HepG2 (cell line): ENCODE results near the gene KCNAB2. TPM values are rescaled to one million over a fixed set of nuclear protein-coding genes. Genes with fewer than 3 reads are reported as not detected.

Experiments used
- BRCA1 ChIP-seq: sonication (generic); formaldehyde crosslinking; IDR thresholded peaks from 2 replicates; pipeline ENCODE4 v1.4.0; 2020; ENCODE audit warnings: missing genetic modification reagents
- GTF3A ChIP-seq: sonication (generic); formaldehyde crosslinking; conservative IDR thresholded peaks from 2 replicates; pipeline ENCODE4 v1.4.0; 2020; ENCODE audit warnings: mild to moderate bottlenecking, missing genetic modification reagents
- HDAC6 ChIP-seq: fragments of 200-600 bp; sonication (generic); IDR thresholded peaks from 2 replicates; pipeline ENCODE4 v1.7.0; 2017; ENCODE audit warnings: mild to moderate bottlenecking, antibody characterized with exemption, low read length, low read depth
- MAZ ChIP-seq, 2 experiments: sonication (generic) in 1 of 2; formaldehyde crosslinking in 1 of 2; IDR thresholded peaks; 2 replicates each; pipeline versions ENCODE4 v1.5.0 to v1.6.1; 2012 to 2020; ENCODE audit warnings: low read depth in 2 of 2, mild to moderate bottlenecking in 2 of 2, borderline replicate concordance in 1 of 2, improper control_type of control experiment in 1 of 2, low read length in 1 of 2, missing genetic modification reagents in 1 of 2, moderate library complexity in 1 of 2
- NFIC ChIP-seq: IDR thresholded peaks from 2 replicates; pipeline ENCODE4 v1.6.1; 2012; ENCODE audit warnings: mild to moderate bottlenecking, low read length, inconsistent platforms
- PITX1 ChIP-seq: sonication (generic); formaldehyde crosslinking; IDR thresholded peaks from 2 replicates; pipeline ENCODE4 v1.5.1; 2020; ENCODE audit warnings: mild to moderate bottlenecking, missing genetic modification reagents
- PTBP1 ChIP-seq: fragments of 200-400 bp; formaldehyde crosslinking; IDR thresholded peaks from 2 replicates; pipeline ENCODE4 v1.6.1; 2018; ENCODE audit warnings: low read length, low read depth; ENCODE audit not compliant: poor library complexity, severe bottlenecking
- RFX5 ChIP-seq: IDR thresholded peaks from 2 replicates; pipeline ENCODE4 v1.6.1; 2011; ENCODE audit warnings: low read depth, low read length, improper control_type of control experiment
- SMYD3 ChIP-seq: sonication (generic); formaldehyde crosslinking; IDR thresholded peaks from 2 replicates; pipeline ENCODE4 v1.8.1; 2023; ENCODE audit warnings: mild to moderate bottlenecking, missing genetic modification reagents
- SSRP1 ChIP-seq: IDR thresholded peaks from 2 replicates; pipeline ENCODE4 v1.6.1; 2016; ENCODE audit warnings: control low read depth
- UBTF ChIP-seq: sonication (generic); formaldehyde crosslinking; IDR thresholded peaks from 2 replicates; pipeline ENCODE4 v1.4.0; 2020; ENCODE audit warnings: mild to moderate bottlenecking, missing genetic modification reagents
- ZNF17 ChIP-seq: sonication (generic); formaldehyde crosslinking; IDR thresholded peaks from 2 replicates; pipeline ENCODE4 v1.5.0; 2020; ENCODE audit warnings: mild to moderate bottlenecking, missing genetic modification reagents
- ZNF224 ChIP-seq: sonication (generic); formaldehyde crosslinking; IDR thresholded peaks from 2 replicates; pipeline ENCODE4 v1.5.0; 2020; ENCODE audit warnings: mild to moderate bottlenecking, missing genetic modification reagents
- ZNF230 ChIP-seq: sonication (generic); formaldehyde crosslinking; IDR thresholded peaks from 2 replicates; pipeline ENCODE4 v1.4.0; 2020; ENCODE audit warnings: mild to moderate bottlenecking, missing genetic modification reagents
- ZNF496 ChIP-seq: sonication (generic); formaldehyde crosslinking; IDR thresholded peaks from 2 replicates; pipeline ENCODE4 v1.8.1; 2023; ENCODE audit warnings: mild to moderate bottlenecking, moderate library complexity, missing genetic modification reagents; ENCODE audit not compliant: insufficient replicate concordance
- ZNF605 ChIP-seq: sonication (generic); formaldehyde crosslinking; IDR thresholded peaks from 2 replicates; pipeline ENCODE4 v1.8.0; 2022; ENCODE audit warnings: mild to moderate bottlenecking, missing genetic modification reagents
- ZNF724P ChIP-seq: sonication (generic); formaldehyde crosslinking; IDR thresholded peaks from 2 replicates; pipeline ENCODE4 v1.8.0; 2022; ENCODE audit warnings: missing genetic modification reagents, borderline replicate concordance
- polyA plus RNA-seq, 8 experiments: library from polyadenylated mRNA; depleted of rRNA in 3 of 8; stranded (reverse) in 7 of 8; unstranded in 1 of 8; fragments of >200 nt; fragmentation: Illumina TruSeq in 4 of 8; extraction: Trizol in 4 of 8; gene quantifications; 2 replicates each; pipeline versions ENCODE4 v1.2.1 to v1.2.3, GENCODE V29; 2011 to 2016; ENCODE audit warnings: low read depth in 4 of 8, missing spikeins in 1 of 8, mixed read lengths in 1 of 8; ENCODE audit not compliant: insufficient read depth in 1 of 8
- total RNA-seq, 5 experiments: library from RNA; depleted of rRNA; stranded (reverse); fragments of >200 nt; fragmentation: Illumina TruSeq; extraction: Trizol; gene quantifications; 2 replicates each; pipeline ENCODE4 v1.2.3, GENCODE V29; 2016; ENCODE audit warnings: low read depth in 1 of 5
- TF ChIP-seq, protein P1 (sequence below): sonication (generic); formaldehyde crosslinking; IDR thresholded peaks from 2 replicates; pipeline ENCODE4 v1.4.0; 2020; ENCODE audit warnings: missing genetic modification reagents

Gene KCNAB2
- total and polyA plus RNA-seq, 2 of the 13 experiments (the other 11 are each of a cell fraction or from before 2014, with no cell fraction given) = 6.2 to 8.8 TPM

GRCh38 chr1:6026095-6026809 is 19.4 kb upstream of the KCNAB2 start (continued):
- TF ChIP-seq MAZ (IDR thresholded peaks at IDR 0.05; ENCODE audit: borderline replicate concordance, low read depth, low read length) (no peak), MAZ (CRISPR knock-in tag; IDR thresholded peaks at IDR 0.05; ENCODE audit: low read depth) (no peak), ZNF724P (CRISPR knock-in tag) (peak; percentile 79; the same call in 1 of the 2 replicates), NFIC (no peak), ZNF224 (no peak; the same call in 1 of the 2 replicates), RFX5 (no peak), ZNF605 (CRISPR knock-in tag) (peak; percentile 65), PITX1 (peak; percentile 57; the same call in 1 of the 2 replicates), SSRP1 (CRISPR knock-in tag) (no peak), ZNF496 (CRISPR knock-in tag) (no peak), SMYD3 (CRISPR knock-in tag) (no peak), BRCA1 (CRISPR knock-in tag) (no peak), HDAC6 (no peak), ZNF17 (CRISPR knock-in tag) (no peak), UBTF (CRISPR knock-in tag) (peak; percentile 54; the same call in 1 of the 2 replicates), PTBP1 (no peak), GTF3A (CRISPR knock-in tag) (no peak), ZNF230 (CRISPR knock-in tag) (peak; percentile 75; the same call in 1 of the 2 replicates)
- TF ChIP-seq, protein P1, sequence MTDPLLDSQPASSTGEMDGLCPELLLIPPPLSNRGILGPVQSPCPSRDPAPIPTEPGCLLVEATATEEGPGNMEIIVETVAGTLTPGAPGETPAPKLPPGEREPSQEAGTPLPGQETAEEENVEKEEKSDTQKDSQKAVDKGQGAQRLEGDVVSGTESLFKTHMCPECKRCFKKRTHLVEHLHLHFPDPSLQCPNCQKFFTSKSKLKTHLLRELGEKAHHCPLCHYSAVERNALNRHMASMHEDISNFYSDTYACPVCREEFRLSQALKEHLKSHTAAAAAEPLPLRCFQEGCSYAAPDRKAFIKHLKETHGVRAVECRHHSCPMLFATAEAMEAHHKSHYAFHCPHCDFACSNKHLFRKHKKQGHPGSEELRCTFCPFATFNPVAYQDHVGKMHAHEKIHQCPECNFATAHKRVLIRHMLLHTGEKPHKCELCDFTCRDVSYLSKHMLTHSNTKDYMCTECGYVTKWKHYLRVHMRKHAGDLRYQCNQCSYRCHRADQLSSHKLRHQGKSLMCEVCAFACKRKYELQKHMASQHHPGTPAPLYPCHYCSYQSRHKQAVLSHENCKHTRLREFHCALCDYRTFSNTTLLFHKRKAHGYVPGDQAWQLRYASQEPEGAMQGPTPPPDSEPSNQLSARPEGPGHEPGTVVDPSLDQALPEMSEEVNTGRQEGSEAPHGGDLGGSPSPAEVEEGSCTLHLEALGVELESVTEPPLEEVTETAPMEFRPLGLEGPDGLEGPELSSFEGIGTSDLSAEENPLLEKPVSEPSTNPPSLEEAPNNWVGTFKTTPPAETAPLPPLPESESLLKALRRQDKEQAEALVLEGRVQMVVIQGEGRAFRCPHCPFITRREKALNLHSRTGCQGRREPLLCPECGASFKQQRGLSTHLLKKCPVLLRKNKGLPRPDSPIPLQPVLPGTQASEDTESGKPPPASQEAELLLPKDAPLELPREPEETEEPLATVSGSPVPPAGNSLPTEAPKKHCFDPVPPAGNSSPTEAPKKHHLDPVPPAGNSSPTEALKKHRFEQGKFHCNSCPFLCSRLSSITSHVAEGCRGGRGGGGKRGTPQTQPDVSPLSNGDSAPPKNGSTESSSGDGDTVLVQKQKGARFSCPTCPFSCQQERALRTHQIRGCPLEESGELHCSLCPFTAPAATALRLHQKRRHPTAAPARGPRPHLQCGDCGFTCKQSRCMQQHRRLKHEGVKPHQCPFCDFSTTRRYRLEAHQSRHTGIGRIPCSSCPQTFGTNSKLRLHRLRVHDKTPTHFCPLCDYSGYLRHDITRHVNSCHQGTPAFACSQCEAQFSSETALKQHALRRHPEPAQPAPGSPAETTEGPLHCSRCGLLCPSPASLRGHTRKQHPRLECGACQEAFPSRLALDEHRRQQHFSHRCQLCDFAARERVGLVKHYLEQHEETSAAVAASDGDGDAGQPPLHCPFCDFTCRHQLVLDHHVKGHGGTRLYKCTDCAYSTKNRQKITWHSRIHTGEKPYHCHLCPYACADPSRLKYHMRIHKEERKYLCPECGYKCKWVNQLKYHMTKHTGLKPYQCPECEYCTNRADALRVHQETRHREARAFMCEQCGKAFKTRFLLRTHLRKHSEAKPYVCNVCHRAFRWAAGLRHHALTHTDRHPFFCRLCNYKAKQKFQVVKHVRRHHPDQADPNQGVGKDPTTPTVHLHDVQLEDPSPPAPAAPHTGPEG = peak; percentile 86
